H9 (cell line): ENCODE measurements around the gene ZKSCAN3. TPM values are rescaled to one million over a fixed set of nuclear protein-coding genes. Genes with fewer than 3 reads are reported as not detected.

Source experiments
- DNase-seq: peaks from one replicate; pipeline ENCODE4 v3.0.0-alpha.2; 2017
- H2AFZ ChIP-seq: one replicate; pipeline ENCODE4 v1.6.1; 2013; ENCODE audit warnings: mild to moderate bottlenecking, low read length, control low read depth, moderate library complexity
- H2AK5ac ChIP-seq: 2 replicates; pipeline ENCODE4 v1.6.1; 2013; ENCODE audit warnings: low read length, control low read depth, mixed read lengths; ENCODE audit not compliant: insufficient read length
- H2BK120ac ChIP-seq: one replicate; pipeline ENCODE4 v1.6.1; 2013; ENCODE audit warnings: low read depth, mild to moderate bottlenecking, low read length, control low read depth, inconsistent platforms; ENCODE audit not compliant: poor library complexity, severe bottlenecking
- H2BK12ac ChIP-seq: 2 replicates; pipeline ENCODE4 v1.6.1; 2013; ENCODE audit warnings: low read length, control low read depth, mixed read lengths, low read depth; ENCODE audit not compliant: insufficient read length
- H2BK15ac ChIP-seq: 2 replicates; pipeline ENCODE4 v1.6.1; 2013; ENCODE audit warnings: low read depth, low read length, control low read depth
- H2BK20ac ChIP-seq: one replicate; pipeline ENCODE4 v1.6.1; 2013; ENCODE audit warnings: low read depth, mild to moderate bottlenecking, low read length, control low read depth, inconsistent platforms; ENCODE audit not compliant: poor library complexity, severe bottlenecking
- H2BK5ac ChIP-seq: 2 replicates; pipeline ENCODE4 v1.6.1; 2013; ENCODE audit warnings: low read length, control low read depth, mixed read lengths; ENCODE audit not compliant: insufficient read length
- H3K14ac ChIP-seq: 2 replicates; pipeline ENCODE4 v1.6.1; 2013; ENCODE audit warnings: low read length, control low read depth; ENCODE audit not compliant: insufficient read depth
- H3K18ac ChIP-seq: 2 replicates; pipeline ENCODE4 v1.6.1; 2013; ENCODE audit warnings: low read depth, mild to moderate bottlenecking, mixed read lengths, low read length, control low read depth; ENCODE audit not compliant: insufficient read length
- H3K23ac ChIP-seq: 2 replicates; pipeline ENCODE4 v1.6.1; 2013; ENCODE audit warnings: low read length, control low read depth, mixed read lengths, low read depth; ENCODE audit not compliant: insufficient read length
- H3K23me2 ChIP-seq: 2 replicates; pipeline ENCODE4 v1.6.1; 2013; ENCODE audit warnings: low read depth, mild to moderate bottlenecking, mixed read lengths, low read length, control low read depth; ENCODE audit not compliant: insufficient read length, poor library complexity, severe bottlenecking
- H3K27ac ChIP-seq: 2 replicates; pipeline ENCODE4 v1.5.1; 2013; ENCODE audit warnings: low read length, control low read depth, mixed read lengths, low read depth; ENCODE audit not compliant: insufficient read length
- H3K27me3 ChIP-seq: 2 replicates; pipeline ENCODE4 v1.6.1; 2013; ENCODE audit warnings: low read length, control low read depth, inconsistent platforms; ENCODE audit not compliant: insufficient read depth
- H3K4ac ChIP-seq: 2 replicates; pipeline ENCODE4 v1.6.1; 2013; ENCODE audit warnings: low read depth, mild to moderate bottlenecking, control low read depth, inconsistent platforms, low read length, moderate library complexity
- H3K4me1 ChIP-seq: 2 replicates; pipeline ENCODE4 v1.6.1; 2013; ENCODE audit warnings: low read length, control low read depth, inconsistent platforms; ENCODE audit not compliant: insufficient read depth
- H3K4me2 ChIP-seq: 2 replicates; pipeline ENCODE4 v1.6.1; 2013; ENCODE audit warnings: low read length, control low read depth, mixed read lengths; ENCODE audit not compliant: insufficient read length, insufficient read depth
- H3K56ac ChIP-seq: 2 replicates; pipeline ENCODE4 v1.6.1; 2013; ENCODE audit warnings: low read depth, mild to moderate bottlenecking, mixed read lengths, low read length, control low read depth; ENCODE audit not compliant: insufficient read length
- H3K79me1 ChIP-seq: 2 replicates; pipeline ENCODE4 v1.6.1; 2013; ENCODE audit warnings: low read depth, mild to moderate bottlenecking, moderate library complexity, low read length, control low read depth, inconsistent platforms; ENCODE audit not compliant: insufficient read depth, poor library complexity, severe bottlenecking
- H3K79me2 ChIP-seq: 2 replicates; pipeline ENCODE4 v1.6.1; 2013; ENCODE audit warnings: low read length, control low read depth, inconsistent platforms; ENCODE audit not compliant: insufficient read depth
- H3K9ac ChIP-seq: 2 replicates; pipeline ENCODE4 v1.6.1; 2013; ENCODE audit warnings: low read length, control low read depth, mixed read lengths; ENCODE audit not compliant: insufficient read length; ENCODE audit errors: extremely low read depth
- H3K9me3 ChIP-seq: one replicate; pipeline ENCODE4 v1.6.1; 2013; ENCODE audit warnings: low read depth, low read length, inconsistent platforms; ENCODE audit not compliant: control insufficient read depth
- H3T11ph ChIP-seq: one replicate; pipeline ENCODE4 v1.6.1; 2013; ENCODE audit warnings: mild to moderate bottlenecking, low read length, control low read depth, inconsistent platforms
- H4K20me1 ChIP-seq: one replicate; pipeline ENCODE4 v1.6.1; 2013; ENCODE audit not compliant: control insufficient read depth, insufficient read length, insufficient read depth
- H4K5ac ChIP-seq: 2 replicates; pipeline ENCODE4 v1.6.1; 2013; ENCODE audit warnings: low read depth, mild to moderate bottlenecking, mixed read lengths, low read length, control low read depth; ENCODE audit not compliant: insufficient read length
- H4K8ac ChIP-seq: replicated peaks from 2 replicates; pipeline ENCODE4 v1.6.1; 2013; ENCODE audit warnings: low read length, control low read depth, mixed read lengths, low read depth; ENCODE audit not compliant: insufficient read length
- H4K91ac ChIP-seq: 2 replicates; pipeline ENCODE4 v1.6.1; 2013; ENCODE audit warnings: low read depth, mild to moderate bottlenecking, moderate library complexity, mixed read lengths, low read length, control low read depth; ENCODE audit not compliant: insufficient read length
- H3K27ac Mint-ChIP-seq, 3 experiments: 2 replicates in 2 of 3; 3 replicates in 1 of 3; pipeline ENCODE4 v1.8.0; 2020 to 2021; ENCODE audit warnings: mixed read lengths in 3 of 3, mild to moderate bottlenecking in 1 of 3, moderate library complexity in 1 of 3
- H3K27me3 Mint-ChIP-seq: 2 replicates; pipeline ENCODE4 v1.8.0; 2021; ENCODE audit warnings: low read depth, mild to moderate bottlenecking, moderate library complexity, mixed read lengths
- H3K36me3 Mint-ChIP-seq, 3 experiments: 2 replicates in 2 of 3; 3 replicates in 1 of 3; pipeline ENCODE4 v1.8.0; 2020 to 2021; ENCODE audit warnings: low read depth in 3 of 3, mixed read lengths in 3 of 3; ENCODE audit not compliant: insufficient read depth in 1 of 3
- H3K4me1 Mint-ChIP-seq, 2 experiments: 2 replicates each; pipeline ENCODE4 v1.8.0; 2020; ENCODE audit warnings: mixed read lengths in 2 of 2
- H3K4me3 Mint-ChIP-seq, 2 experiments: 2 replicates in 1 of 2; 3 replicates in 1 of 2; pipeline ENCODE4 v1.8.0; 2020 to 2021; ENCODE audit warnings: mild to moderate bottlenecking in 2 of 2, mixed read lengths in 2 of 2, moderate library complexity in 1 of 2
- H3K9me3 Mint-ChIP-seq, 2 experiments: 2 replicates in 1 of 2; 3 replicates in 1 of 2; pipeline ENCODE4 v1.8.0; 2020; ENCODE audit warnings: mild to moderate bottlenecking in 2 of 2, mixed read lengths in 2 of 2, moderate library complexity in 1 of 2
- WGBS: extraction: QIAGEN DNeasy Blood & Tissue Kit; methylation state at CpG from one replicate; pipeline ENCODE4 v1.1.7; 2013; ENCODE audit warnings: missing lambda C conversion rate, low lambda C conversion rate, mixed read lengths; ENCODE audit not compliant: insufficient read length; ENCODE audit errors: extremely low coverage; 5-methylcytosine and 5-hydroxymethylcytosine counted together
- long read RNA-seq: library from polyadenylated mRNA; unstranded; transcript quantifications from one replicate; pipeline ENCODE4 v2.0.0, GENCODE V29; 2020
- total RNA-seq: library from RNA; stranded (reverse); gene quantifications from 2 replicates; pipeline ENCODE4 v1.2.1, GENCODE V29; 2021
- TF ChIP-seq, protein P1 (sequence below): fragments of 200-600 bp; sonication (generic); conservative IDR thresholded peaks from 3 replicates; pipeline ENCODE4 v1.8.0; 2021; ENCODE audit warnings: antibody characterized with exemption, mild to moderate bottlenecking

ZKSCAN3 gene
- total RNA-seq = 7.3 and 8.7 TPM in 2 replicates
- long read RNA-seq, full-length matches to known transcripts = 9 of 59 reads
- long read RNA-seq, partial matches to known transcripts = 13 of 59 reads
- long read RNA-seq, other reads (novel, unspliced or antisense) = 37 of 59 reads

GRCh38 chr6:28349892-28350737 lies at the start of gene ZKSCAN3:
ZKSCAN3 (plus strand) TSS chr6:28349947; CDS start chr6:28359587, 9,640 bp downstream.
- H3K56ac ChIP-seq = no peak within 1 kb of the TSS
- H3T11ph ChIP-seq = no peak within 1 kb of the TSS
- H3K9me3 ChIP-seq = no peaks in the 10 kb centered on the region
- H2BK12ac ChIP-seq = no peak within 1 kb of the TSS
- H3K4me2 ChIP-seq = peak within 1 kb of the TSS; percentile 95
- no peak within 1 kb of the TSS for H4K91ac ChIP-seq
- Mint-ChIP-seq H3K9me3 (peaks cover 4 to 8% of the 10 kb centered on the region in 2 experiments; a peak in 4 of 5 replicates), H3K27me3 (peaks cover 15% of the 10 kb centered on the region), H3K27ac (peak within 1 kb of the TSS; percentile 96 to 99 (median 98)), H3K4me3 (peak within 1 kb of the TSS; percentile 97 to 100), H3K4me1 (peaks cover 13 to 18% of the 10 kb centered on the region in 2 experiments), H3K36me3 (peaks cover 10 to 17% (median 16%) of the 10 kb centered on the region in 3 experiments)
- no peaks in the 10 kb centered on the region for H4K20me1 ChIP-seq
- H2BK15ac ChIP-seq = no peak within 1 kb of the TSS
- peaks cover 6% of the 10 kb centered on the region for H3K79me1 ChIP-seq
- H2BK20ac ChIP-seq = no peak within 1 kb of the TSS
- H2BK120ac ChIP-seq = no peak within 1 kb of the TSS
- H3K4me1 ChIP-seq = peaks cover 3% of the 10 kb centered on the region; the same call in 1 of the 2 replicates
- peaks cover 8% of the 10 kb centered on the region for H3K23me2 ChIP-seq
- TF ChIP-seq, protein P1, sequence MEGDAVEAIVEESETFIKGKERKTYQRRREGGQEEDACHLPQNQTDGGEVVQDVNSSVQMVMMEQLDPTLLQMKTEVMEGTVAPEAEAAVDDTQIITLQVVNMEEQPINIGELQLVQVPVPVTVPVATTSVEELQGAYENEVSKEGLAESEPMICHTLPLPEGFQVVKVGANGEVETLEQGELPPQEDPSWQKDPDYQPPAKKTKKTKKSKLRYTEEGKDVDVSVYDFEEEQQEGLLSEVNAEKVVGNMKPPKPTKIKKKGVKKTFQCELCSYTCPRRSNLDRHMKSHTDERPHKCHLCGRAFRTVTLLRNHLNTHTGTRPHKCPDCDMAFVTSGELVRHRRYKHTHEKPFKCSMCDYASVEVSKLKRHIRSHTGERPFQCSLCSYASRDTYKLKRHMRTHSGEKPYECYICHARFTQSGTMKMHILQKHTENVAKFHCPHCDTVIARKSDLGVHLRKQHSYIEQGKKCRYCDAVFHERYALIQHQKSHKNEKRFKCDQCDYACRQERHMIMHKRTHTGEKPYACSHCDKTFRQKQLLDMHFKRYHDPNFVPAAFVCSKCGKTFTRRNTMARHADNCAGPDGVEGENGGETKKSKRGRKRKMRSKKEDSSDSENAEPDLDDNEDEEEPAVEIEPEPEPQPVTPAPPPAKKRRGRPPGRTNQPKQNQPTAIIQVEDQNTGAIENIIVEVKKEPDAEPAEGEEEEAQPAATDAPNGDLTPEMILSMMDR = no peak
- peak within 1 kb of the TSS; percentile 85 for H3K14ac ChIP-seq
- H4K5ac ChIP-seq = peak within 1 kb of the TSS; percentile 94
- no peak within 1 kb of the TSS for H4K8ac ChIP-seq
- no peak within 1 kb of the TSS for H3K4ac ChIP-seq
- no peak within 1 kb of the TSS for H2AK5ac ChIP-seq
- peak within 1 kb of the TSS; percentile 96 for H3K9ac ChIP-seq
- H3K27me3 ChIP-seq = no peaks in the 10 kb centered on the region; the same call in 1 of the 2 replicates
- H2BK5ac ChIP-seq = no peak within 1 kb of the TSS
- peak within 1 kb of the TSS; percentile 70 for H3K27ac ChIP-seq
- H3K23ac ChIP-seq = no peak within 1 kb of the TSS
- peak within 1 kb of the TSS; percentile 95 for H3K18ac ChIP-seq
- peak; percentile 83 for DNase-seq
- H3K79me2 ChIP-seq = peaks cover 3% of the 10 kb centered on the region; the same call in 1 of the 2 replicates
- no CpG with 5 or more reads among the region's 30 CpGs for whole genome bisulfite sequencing
- H2AFZ ChIP-seq = peak within 1 kb of the TSS; percentile 86
